DMS 273 (cell line): ENCODE results near the gene ZNF555.

Source experiments
- DNase-seq: peaks from one replicate; lab custom pipeline; 2025; ENCODE audit not compliant: unreplicated experiment; lab: John Stamatoyannopoulos, UW

The ZNF555 gene

DNA sequence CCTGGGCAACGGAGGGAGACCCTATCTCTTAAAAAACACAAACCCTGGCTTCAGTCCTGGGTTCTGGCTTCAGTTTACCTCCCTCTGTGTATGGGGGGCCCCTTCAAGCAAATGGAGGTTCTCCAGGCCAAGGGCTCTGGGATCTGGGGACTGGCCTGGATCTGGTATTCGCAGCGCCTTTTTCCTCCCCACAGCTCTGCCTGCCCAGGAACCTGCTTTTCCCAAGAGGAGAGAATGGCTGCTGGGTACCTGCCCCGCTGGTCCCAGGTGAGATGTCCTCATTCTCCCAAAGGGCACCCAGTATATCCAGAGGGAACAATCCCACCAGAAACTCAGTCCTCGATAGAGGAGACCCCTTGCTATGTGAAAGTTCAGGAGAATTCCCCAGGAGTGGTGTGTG is 18.4 kb upstream of the ZNF555 start:
- DNase-seq: no peak

- DNase-seq: no peak
Observed at GRCh38 chr19:2823646-2824045, 17.6 kb upstream of the ZNF555 start.

DNA sequence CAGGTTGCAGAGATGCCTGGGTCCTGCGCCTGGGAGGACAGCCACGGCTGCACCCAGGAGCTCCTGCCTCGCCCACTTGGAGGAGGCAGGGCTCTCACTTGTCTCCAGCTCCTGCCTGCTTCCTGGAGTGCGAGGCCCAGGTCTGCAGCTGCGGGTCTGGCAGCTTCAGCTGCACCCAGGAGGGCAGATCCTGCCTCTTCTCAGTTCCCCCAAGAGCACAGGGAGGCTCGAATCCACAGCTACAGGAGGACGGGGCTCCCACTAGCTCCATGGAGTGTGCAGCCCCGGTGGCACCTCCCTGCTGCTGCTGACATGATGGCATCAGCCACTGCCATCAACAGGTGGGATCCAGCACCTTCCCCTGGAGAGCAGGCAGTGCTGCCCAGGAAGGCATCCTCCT is 17.1 kb upstream of the ZNF555 start:
- DNase-seq: no peak

DNA sequence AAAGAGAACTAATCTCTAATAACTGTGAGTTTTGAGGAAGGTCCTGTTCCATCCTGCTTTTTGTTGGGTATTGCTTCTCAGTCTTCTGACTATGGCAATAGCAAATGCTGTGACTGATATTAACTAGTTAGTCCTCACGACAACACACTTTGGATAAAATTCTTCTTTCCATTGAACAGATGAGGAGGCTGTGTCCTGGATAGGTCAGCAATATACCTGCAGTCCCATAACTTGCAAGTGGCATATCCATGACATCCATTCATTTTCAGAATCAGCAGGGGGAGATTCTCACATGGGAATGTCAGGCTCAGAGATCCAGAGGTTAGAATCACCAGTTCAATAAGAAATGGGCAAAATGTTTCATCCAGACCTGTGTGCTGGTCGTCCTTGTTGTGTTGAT is 14.3 kb upstream of the ZNF555 start:
- DNase-seq: no peak

DNA sequence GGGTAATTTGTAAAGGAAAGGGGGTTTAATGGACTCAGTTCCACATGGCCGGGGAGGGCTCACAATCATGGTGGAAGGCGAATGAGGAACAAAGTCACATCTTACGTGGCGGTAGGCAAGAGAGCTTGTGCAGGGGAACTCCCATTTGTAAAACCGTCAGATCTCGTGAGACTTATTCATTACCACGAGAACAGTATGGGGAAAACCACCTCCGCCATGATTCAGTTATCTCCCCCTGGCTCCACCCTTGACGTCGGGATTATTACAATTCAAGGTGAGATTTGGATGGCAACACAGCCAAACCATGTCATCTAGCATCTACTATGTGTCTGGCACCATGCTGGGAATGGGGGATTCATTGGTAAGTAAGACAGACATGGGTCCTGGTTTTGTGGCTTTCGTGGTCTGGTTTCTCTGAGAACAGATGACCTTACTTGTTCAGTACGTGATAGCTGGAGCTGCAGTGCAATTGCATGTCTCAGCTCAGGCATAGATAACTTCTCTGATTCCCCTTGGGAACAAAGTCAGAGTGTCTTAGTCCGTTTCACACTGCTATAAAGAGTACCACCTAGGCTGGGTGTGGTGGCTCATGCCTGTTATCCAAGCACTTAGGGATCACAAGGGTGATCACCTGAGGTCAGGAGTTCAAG is 13.3 kb upstream of the ZNF555 start:
- DNase-seq: no peak

DNA sequence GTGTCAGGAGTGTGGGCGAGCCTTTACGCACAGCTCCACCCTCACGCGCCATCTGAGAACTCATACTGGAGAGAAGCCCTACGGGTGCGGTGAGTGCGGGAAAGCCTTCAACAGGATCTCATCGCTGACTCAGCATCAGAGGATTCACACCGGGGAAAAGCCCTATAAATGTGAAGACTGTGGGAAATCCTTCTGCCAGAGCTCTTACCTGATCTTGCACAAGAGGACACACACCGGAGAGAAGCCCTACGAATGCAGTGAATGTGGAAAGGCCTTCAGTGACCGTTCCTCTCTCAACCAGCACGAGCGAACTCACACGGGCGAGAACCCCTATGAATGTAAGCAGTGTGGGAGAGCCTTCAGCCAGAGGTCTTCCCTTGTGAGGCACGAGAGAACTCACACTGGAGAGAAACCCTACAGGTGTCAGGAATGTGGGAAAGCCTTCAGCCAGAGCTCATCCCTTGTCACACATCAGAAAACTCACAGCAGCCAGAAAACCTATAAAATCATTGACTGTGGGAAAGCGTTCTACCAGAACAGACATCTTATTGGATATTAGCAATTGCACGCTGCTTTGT is 6.9 kb upstream of the ZNF555 start:
- no peak for DNase-seq

DNA sequence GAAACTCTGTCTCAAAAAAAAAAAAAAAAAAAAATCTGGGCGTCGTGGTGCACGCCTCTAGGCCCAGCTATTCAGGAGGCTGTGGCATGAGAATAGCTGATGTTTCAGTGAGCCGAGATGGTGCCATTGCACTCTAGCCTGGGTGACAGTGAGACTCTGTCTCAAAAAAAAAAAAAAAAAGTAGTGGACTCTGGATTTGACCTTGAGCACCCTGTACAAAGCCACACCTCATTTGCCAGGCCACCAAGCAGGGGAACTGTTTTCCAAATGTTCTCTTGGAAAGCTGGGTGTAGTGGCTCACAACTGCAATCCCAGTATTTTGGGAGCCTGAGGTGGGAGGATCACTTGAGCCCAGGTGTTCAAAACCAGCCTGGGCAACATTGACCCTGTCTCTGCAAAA is 3.8 kb upstream of the ZNF555 start:
- DNase-seq: no peak

- peak; percentile 41 for DNase-seq
Observed at GRCh38 chr19:2841855-2842574, 740 bp downstream of the ZNF555 start.

DNA sequence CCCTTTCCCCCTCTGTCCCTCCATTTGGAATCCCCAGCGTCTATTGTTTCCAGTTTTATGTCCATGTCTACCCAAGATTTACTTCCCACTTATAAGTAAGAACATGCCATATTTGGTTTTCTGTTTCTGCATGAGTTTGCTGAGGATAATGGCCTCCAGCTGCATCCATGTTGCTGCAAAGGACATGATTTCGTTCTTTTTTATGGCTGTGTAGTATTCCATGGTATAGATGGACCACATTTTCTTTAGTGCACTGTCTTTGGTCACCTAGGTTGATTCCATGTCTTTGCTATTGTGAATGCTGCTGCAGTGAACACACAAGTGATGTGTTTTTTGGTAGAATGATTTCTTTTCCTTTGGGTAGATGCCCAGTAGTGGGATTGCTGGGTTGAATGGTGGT is 3.8 kb downstream of the ZNF555 start:
- DNase-seq: no peak

- DNase-seq: no peak
Observed at GRCh38 chr19:2846180-2846894, 5.1 kb downstream of the ZNF555 start.

GRCh38 chr19:2847507-2847906 is 6.2 kb downstream of the ZNF555 start:
- DNase-seq: no peak

DNA sequence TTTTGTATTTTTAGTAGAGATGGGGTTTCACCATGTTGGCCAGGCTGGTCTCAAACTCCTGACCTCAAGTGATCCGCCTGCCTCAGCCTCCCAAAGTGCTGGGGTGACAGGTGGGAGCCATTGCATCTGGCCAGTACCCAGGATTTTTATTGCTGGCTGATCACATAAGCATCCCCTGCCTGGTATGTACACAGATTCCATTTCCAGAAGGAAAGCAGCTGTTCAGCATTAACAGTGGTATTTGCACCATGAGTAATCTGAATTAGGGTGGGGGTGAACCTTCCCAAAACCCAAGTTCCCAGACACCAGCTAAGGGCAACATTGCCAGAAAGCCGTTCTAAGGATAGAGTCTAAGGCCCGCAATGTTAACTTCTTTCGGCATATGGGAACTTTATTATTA is 7.3 kb downstream of the ZNF555 start:
- DNase-seq: no peak

DNA sequence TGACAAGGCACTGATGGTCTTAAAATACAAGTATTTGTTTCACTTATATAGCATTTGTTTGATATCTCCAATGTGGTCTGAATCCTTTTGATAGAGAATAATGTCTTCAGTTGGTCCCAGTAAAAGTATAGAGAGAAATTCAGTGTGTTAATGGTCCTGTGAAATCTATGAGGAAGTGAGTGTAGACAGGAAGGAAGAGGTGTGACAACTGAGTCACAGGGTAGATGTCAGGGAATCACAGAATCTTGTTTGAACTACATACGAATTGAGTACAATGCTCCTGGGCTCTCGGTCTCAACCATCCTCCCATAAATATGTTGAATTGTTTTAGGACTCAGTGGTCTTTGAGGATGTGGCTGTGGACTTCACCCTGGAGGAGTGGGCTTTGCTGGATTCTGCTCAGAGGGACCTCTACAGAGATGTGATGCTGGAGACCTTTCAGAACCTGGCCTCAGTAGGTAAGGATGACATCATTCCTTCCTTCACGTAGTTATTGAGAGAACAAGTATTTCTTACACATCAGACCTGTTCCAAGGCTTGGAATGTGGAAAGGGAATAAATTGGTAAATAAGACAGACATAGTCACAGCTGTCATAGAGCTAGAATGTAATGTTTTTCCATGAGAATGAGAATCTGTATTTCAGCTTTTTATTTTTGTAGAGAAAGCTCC is 9.1 kb downstream of the ZNF555 start:
- DNase-seq: no peak

GRCh38 chr19:2852598-2852997 is 11.3 kb downstream of the ZNF555 start:
- DNase-seq: no peak

- DNase-seq: no peak
Observed at GRCh38 chr19:2853015-2853606, 11.8 kb downstream of the ZNF555 start.

- DNase-seq: no peak
Observed at GRCh38 chr19:2854849-2855248, 13.6 kb downstream of the ZNF555 start.

DNA sequence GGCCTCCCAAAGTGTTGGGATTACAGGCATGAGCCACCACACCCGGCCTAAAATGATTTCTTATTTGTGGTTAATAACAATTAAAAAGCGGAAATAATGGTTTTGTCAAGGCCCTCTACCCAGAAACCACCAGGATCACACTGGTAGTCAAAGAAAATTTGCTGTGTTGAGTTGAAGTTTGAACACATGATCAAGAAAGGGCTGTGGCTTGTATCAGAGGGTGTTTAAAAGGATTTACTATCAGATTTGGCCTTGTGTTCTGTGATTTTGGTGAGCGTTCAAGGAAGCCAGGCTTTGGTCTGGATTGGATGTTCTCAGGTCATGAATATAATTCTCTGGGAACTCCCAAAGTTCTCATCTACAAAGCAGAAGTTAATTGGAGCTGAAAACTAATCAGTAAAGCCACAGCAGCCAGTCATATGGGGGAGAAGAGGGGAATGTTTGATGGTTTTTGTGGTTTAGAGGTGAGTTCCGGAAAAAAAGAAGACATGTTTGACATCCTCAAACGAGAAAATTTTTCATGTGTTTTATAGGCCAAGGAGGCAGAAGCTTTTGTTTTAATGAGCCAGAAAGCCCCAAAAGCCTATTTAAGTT is 15.3 kb downstream of the ZNF555 start:
- no peak for DNase-seq

DNA sequence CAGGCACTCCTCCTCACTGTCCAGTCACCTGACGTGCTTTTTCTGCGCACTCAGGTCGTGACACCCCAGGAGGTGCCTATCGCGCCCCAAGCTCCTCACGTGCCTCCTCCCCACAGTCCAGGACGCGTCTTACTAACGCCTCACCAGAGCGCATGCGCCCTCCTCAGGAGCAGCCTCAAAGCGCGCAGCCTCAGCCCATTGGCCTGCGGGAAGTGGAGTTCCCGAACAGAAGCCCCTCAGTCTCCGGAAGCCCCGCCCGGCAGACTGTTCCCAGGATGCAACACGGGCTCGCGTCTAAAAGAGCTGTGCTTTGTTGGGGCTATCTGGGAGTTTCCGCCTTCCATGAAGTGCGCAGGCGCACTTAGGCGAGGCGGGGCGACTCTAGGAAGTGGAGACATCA is 17.6 kb downstream of the ZNF555 start:
- DNase-seq: no peak

GRCh38 chr19:2863816-2864215 is 22.5 kb downstream of the ZNF555 start:
- DNase-seq: no peak

- no peak for DNase-seq
Observed at GRCh38 chr19:2865334-2866100, 24.2 kb downstream of the ZNF555 start.
